HG03064 (cell line): ENCODE measurements around the gene GJD4.

Experiments
- ATAC-seq: cut with Tn5 transposase; IDR thresholded peaks from one replicate; pipeline ENCODE4 v1.9.1; 2021; ENCODE audit warnings: low read depth; ENCODE audit not compliant: unreplicated experiment

Gene GJD4

GRCh38 chr10:35644050-35644950 is 39.2 kb downstream of the GJD4 start:
- ATAC-seq = no peak

- no peak for ATAC-seq
Observed at GRCh38 chr10:35650894-35651293, 45.8 kb downstream of the GJD4 start.

- no peak for ATAC-seq
Observed at GRCh38 chr10:35652824-35653223, 47.7 kb downstream of the GJD4 start.

- no peak for ATAC-seq
Observed at GRCh38 chr10:35657621-35658020, 52.5 kb downstream of the GJD4 start.
